Glutamatergic neuron (in vitro differentiated cells): ENCODE data around the gene ATP8B4. TPM values are rescaled to one million over a fixed set of nuclear protein-coding genes. Genes with fewer than 3 reads are reported as not detected.
"Not testable (repeated sequence)": the region's sequence is repeated elsewhere in the genome, so short reads cannot be mapped to it uniquely, and the experiment has no call there.

ENCODE experiments used
- DNase-seq: peaks from one replicate; pipeline ENCODE4 v3.0.0; 2022
- H3K27ac Mint-ChIP-seq: one replicate; pipeline ENCODE4 v1.8.0; 2020; ENCODE audit warnings: mild to moderate bottlenecking, mixed read lengths, inconsistent platforms; ENCODE audit not compliant: unreplicated experiment
- H3K27me3 Mint-ChIP-seq: one replicate; pipeline ENCODE4 v1.8.0; 2020; ENCODE audit warnings: mild to moderate bottlenecking, moderate library complexity, mixed read lengths, inconsistent platforms; ENCODE audit not compliant: unreplicated experiment
- H3K36me3 Mint-ChIP-seq: one replicate; pipeline ENCODE4 v1.8.0; 2020; ENCODE audit warnings: mild to moderate bottlenecking, mixed read lengths, inconsistent platforms; ENCODE audit not compliant: unreplicated experiment
- H3K4me1 Mint-ChIP-seq: one replicate; pipeline ENCODE4 v1.8.0; 2020; ENCODE audit warnings: mild to moderate bottlenecking, low read depth, mixed read lengths, inconsistent platforms; ENCODE audit not compliant: unreplicated experiment
- H3K4me3 Mint-ChIP-seq: one replicate; pipeline ENCODE4 v1.8.0; 2020; ENCODE audit warnings: mild to moderate bottlenecking, mixed read lengths, inconsistent platforms; ENCODE audit not compliant: unreplicated experiment
- H3K9me3 Mint-ChIP-seq: one replicate; pipeline ENCODE4 v1.8.0; 2020; ENCODE audit warnings: mild to moderate bottlenecking, moderate library complexity, mixed read lengths, inconsistent platforms; ENCODE audit not compliant: unreplicated experiment
- CTCF ChIP-seq: fragments of 200-600 bp; sonication (generic); IDR thresholded peaks from one replicate; pipeline ENCODE4 v1.5.0; 2021; ENCODE audit not compliant: partially characterized antibody, unreplicated experiment
- total RNA-seq: library from RNA; stranded (reverse); fragmentation: NEBNext Ultra II Directional; extraction: Animal tissue kit (Norgen Biotek cat#: 25700); gene quantifications from one replicate; pipeline ENCODE4 v1.2.1, GENCODE V29; 2021; ENCODE audit not compliant: unreplicated experiment

The ATP8B4 gene
- total RNA-seq, 1 donor from 2014 or later = not detected

DNA sequence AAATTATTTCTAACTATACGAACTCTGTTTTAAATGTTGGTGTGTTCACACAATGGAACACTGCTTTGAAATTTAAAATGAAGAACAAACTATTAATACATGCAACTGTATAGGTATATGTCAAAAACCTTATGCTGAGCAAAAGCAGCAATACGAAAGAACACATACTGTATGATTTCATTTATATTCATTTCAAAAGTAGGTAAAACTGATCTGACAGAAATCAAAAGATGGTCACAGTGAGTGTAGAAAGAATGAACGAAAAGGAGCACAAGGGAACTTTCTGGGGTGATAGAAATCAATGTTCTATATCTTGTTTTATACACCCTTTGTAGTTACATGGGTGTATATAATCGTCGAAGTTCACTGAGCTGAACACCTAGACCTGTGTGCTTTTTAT lies 12.6 kb downstream of the ATP8B4 start:
- Mint-ChIP-seq H3K4me3 (no peak overlapping the region), H3K36me3 (no peaks in the 10 kb centered on the region), H3K27ac (no peak overlapping the region), H3K9me3 (peaks cover 2% of the 10 kb centered on the region), H3K27me3 (no peaks in the 10 kb centered on the region), H3K4me1 (peaks cover 4% of the 10 kb centered on the region)
- DNase-seq = no peak
- no peak for TF ChIP-seq CTCF

DNA sequence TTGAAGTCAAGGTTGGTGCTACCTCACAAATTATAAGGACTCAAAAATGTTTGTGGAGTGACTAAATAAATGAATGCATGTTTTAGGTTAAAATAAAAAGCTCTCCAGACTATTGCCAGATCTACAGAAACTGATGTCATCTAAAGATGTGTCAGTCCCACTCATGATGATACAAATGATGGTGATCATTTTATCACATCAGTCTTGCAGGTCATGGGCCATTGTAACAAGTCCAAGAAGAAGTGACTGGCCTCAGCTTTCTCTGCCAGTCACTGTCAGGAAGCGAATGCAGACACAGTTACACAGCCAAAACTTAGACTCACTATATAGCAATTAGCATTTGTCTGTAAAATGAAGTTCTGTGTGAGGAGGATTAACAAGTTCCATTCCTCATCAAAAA lies 18.5 kb downstream of the ATP8B4 start:
- no peak overlapping the region for H3K27ac Mint-ChIP-seq
- peaks cover 2% of the 10 kb centered on the region for H3K9me3 Mint-ChIP-seq
- no peak overlapping the region for H3K4me3 Mint-ChIP-seq
- no peaks in the 10 kb centered on the region for H3K4me1 Mint-ChIP-seq
- DNase-seq = no peak
- TF ChIP-seq CTCF = no peak
- no peaks in the 10 kb centered on the region for H3K27me3 Mint-ChIP-seq
- H3K36me3 Mint-ChIP-seq = no peaks in the 10 kb centered on the region

GRCh38 chr15:50098545-50098944 lies 20.5 kb downstream of the ATP8B4 start:
- H3K27ac Mint-ChIP-seq = no peak overlapping the region
- no peak for DNase-seq
- peaks cover 2% of the 10 kb centered on the region for H3K9me3 Mint-ChIP-seq
- no peak for TF ChIP-seq CTCF
- no peaks in the 10 kb centered on the region for H3K36me3 Mint-ChIP-seq
- H3K4me3 Mint-ChIP-seq = no peak overlapping the region
- no peaks in the 10 kb centered on the region for H3K4me1 Mint-ChIP-seq
- H3K27me3 Mint-ChIP-seq = no peaks in the 10 kb centered on the region

GRCh38 chr15:50095938-50096821 lies 22.9 kb downstream of the ATP8B4 start:
- no peak for TF ChIP-seq CTCF
- H3K27ac Mint-ChIP-seq = no peak overlapping the region
- no peaks in the 10 kb centered on the region for H3K27me3 Mint-ChIP-seq
- no peak for DNase-seq
- no peak overlapping the region for H3K4me3 Mint-ChIP-seq
- no peaks in the 10 kb centered on the region for H3K9me3 Mint-ChIP-seq
- no peaks in the 10 kb centered on the region for H3K36me3 Mint-ChIP-seq
- no peaks in the 10 kb centered on the region for H3K4me1 Mint-ChIP-seq

GRCh38 chr15:50089386-50089785 lies 29.6 kb downstream of the ATP8B4 start:
- H3K9me3 Mint-ChIP-seq, DNase-seq, H3K4me3 Mint-ChIP-seq, H3K4me1 Mint-ChIP-seq, H3K27ac Mint-ChIP-seq, H3K36me3 Mint-ChIP-seq, H3K27me3 Mint-ChIP-seq: not testable (repeated sequence)
